ENCODE measurements around the gene HHLA2.

The HHLA2 gene

GRCh38 chr3:108338901-108339545 lies 42.7 kb downstream of the HHLA2 start:
- no peak overlapping the region for H3K4me3 ChIP-seq (ENCODE audit: low read depth, low read length)
- TF ChIP-seq CTCF (IDR thresholded peaks at IDR 0.05; ENCODE audit: control insufficient read depth, extremely low read depth, insufficient read depth), result no peak
- DNase-seq (ENCODE audit: low read depth), result no peak

GRCh38 chr3:108341911-108342310 lies 45.6 kb downstream of the HHLA2 start:
- TF ChIP-seq CTCF (IDR thresholded peaks at IDR 0.05; ENCODE audit: control insufficient read depth, extremely low read depth, insufficient read depth), result no peak
- no peak overlapping the region for H3K4me3 ChIP-seq (ENCODE audit: low read depth, low read length)
- no peak for DNase-seq (ENCODE audit: low read depth)

- no peak for DNase-seq (ENCODE audit: low read depth)
Measured at GRCh38 chr3:108342837-108343486, 46.6 kb downstream of the HHLA2 start.

GRCh38 chr3:108343491-108343890 lies 47.1 kb downstream of the HHLA2 start:
- DNase-seq (ENCODE audit: low read depth), result no peak
- no peak for TF ChIP-seq CTCF (IDR thresholded peaks at IDR 0.05; ENCODE audit: control insufficient read depth, extremely low read depth, insufficient read depth)

More at GRCh38 chr3:108342837-108343486, 46.6 kb downstream of the HHLA2 start:
- TF ChIP-seq CTCF (IDR thresholded peaks at IDR 0.05; ENCODE audit: control insufficient read depth, extremely low read depth, insufficient read depth), result no peak
- no peak overlapping the region for H3K4me3 ChIP-seq (ENCODE audit: low read depth, low read length)

GRCh38 chr3:108345492-108346205 lies 49.3 kb downstream of the HHLA2 start:
- no peak overlapping the region for H3K4me3 ChIP-seq (ENCODE audit: low read depth, low read length)
- no peak for DNase-seq (ENCODE audit: low read depth)
- TF ChIP-seq CTCF (IDR thresholded peaks at IDR 0.05; ENCODE audit: control insufficient read depth, extremely low read depth, insufficient read depth), result no peak

More at GRCh38 chr3:108343491-108343890, 47.1 kb downstream of the HHLA2 start:
- no peak overlapping the region for H3K4me3 ChIP-seq (ENCODE audit: low read depth, low read length)

- no peak for DNase-seq (ENCODE audit: low read depth)
- H3K4me3 ChIP-seq (ENCODE audit: low read depth, low read length), result no peak overlapping the region
- no peak for TF ChIP-seq CTCF (IDR thresholded peaks at IDR 0.05; ENCODE audit: control insufficient read depth, extremely low read depth, insufficient read depth)
Measured at GRCh38 chr3:108346301-108347227, 50.2 kb downstream of the HHLA2 start.
